ENCODE results near the gene SRGAP3.

- TF ChIP-seq CTCF (IDR thresholded peaks at IDR 0.05), result peak; percentile 56
- no peak for TF ChIP-seq EZH2 (IDR thresholded peaks at IDR 0.05; ENCODE audit: borderline replicate concordance, insufficient read depth, low read depth, low read length, poor library complexity, severe bottlenecking)
Observed at GRCh38 chr3:9067352-9067975, 182.0 kb downstream of the SRGAP3 start.

Data from B cell (primary cell).